Activated B cell treated with CpG ODN at 0.5 μM for 24 hours (primary cell): Measurements from ENCODE around the gene ADAMTSL1. TPM values are rescaled to one million over a fixed set of nuclear protein-coding genes. Genes with fewer than 3 reads are reported as not detected.

Source experiments
- ATAC-seq: fragments of 200-7000 bp; cut with Tn5 transposase; one replicate; pipeline ENCODE4 v1.10.0; 2021; ENCODE audit warnings: low read depth, mild to moderate bottlenecking, moderate library complexity
- CTCF ChIA-PET: fragments of 350-600 bp; sonication (Branson Sonifier 250); formaldehyde crosslinking; loops from one replicate; lab custom pipeline; 2021; ENCODE audit warnings: antibody characterized with exemption; lab: Charles Lee
- POLR2A ChIA-PET: fragments of 350-600 bp; sonication (Branson Sonifier 250); formaldehyde crosslinking; loops from one replicate; lab custom pipeline; 2021; ENCODE audit warnings: antibody characterized with exemption; lab: Charles Lee
- DNase-seq: peaks from one replicate; pipeline ENCODE4 v3.0.0; 2022
- H3K27ac Mint-ChIP-seq: one replicate; pipeline ENCODE4 v1.8.0; 2020; ENCODE audit warnings: mixed read lengths
- H3K27me3 Mint-ChIP-seq: one replicate; pipeline ENCODE4 v1.8.0; 2021; ENCODE audit warnings: mixed read lengths
- H3K36me3 Mint-ChIP-seq: one replicate; pipeline ENCODE4 v1.8.0; 2021; ENCODE audit warnings: low read depth, mixed read lengths
- H3K4me1 Mint-ChIP-seq: one replicate; pipeline ENCODE4 v1.8.0; 2021; ENCODE audit warnings: mixed read lengths
- H3K4me3 Mint-ChIP-seq: one replicate; pipeline ENCODE4 v1.8.0; 2020; ENCODE audit warnings: mild to moderate bottlenecking, mixed read lengths
- H3K9me3 Mint-ChIP-seq: one replicate; pipeline ENCODE4 v1.8.0; 2020; ENCODE audit warnings: mixed read lengths
- CTCF ChIP-seq: fragments of 200-600 bp; IDR thresholded peaks from one replicate; pipeline ENCODE4 v1.8.0; 2022; ENCODE audit warnings: antibody characterized with exemption, mild to moderate bottlenecking
- intact Hi-C: fragments of 100-400 bp; cut with micrococcal nuclease; formaldehyde crosslinking; loops from one replicate; pipeline ENCODE4 v1.15.1; 2024
- total RNA-seq: library from RNA; stranded (reverse); gene quantifications from 2 replicates; pipeline ENCODE4 v1.2.3, GENCODE V29; 2022

The ADAMTSL1 gene
- total RNA-seq, 1 donor from 2014 or later, result not detected

- CTCF ChIA-PET, result no interaction called here
- no peak overlapping the region for H3K4me3 Mint-ChIP-seq
Measured at GRCh38 chr9:18665947-18666346, 192.0 kb downstream of the ADAMTSL1 start.

GRCh38 chr9:18666348-18666747 is 192.4 kb downstream of the ADAMTSL1 start:
- Mint-ChIP-seq H3K36me3 (no peaks in the 10 kb centered on the region), H3K4me3 (no peak overlapping the region), H3K9me3 (no peaks in the 10 kb centered on the region), H3K27ac (no peak overlapping the region), H3K27me3 (no peaks in the 10 kb centered on the region), H3K4me1 (no peaks in the 10 kb centered on the region)
- DNase-seq (no peak), ATAC-seq (no peak)
- TF ChIP-seq CTCF, result no peak
- ChIA-PET CTCF (no interaction called here), POLR2A (no interaction called here)
- intact Hi-C loops, result no loop called here

More at GRCh38 chr9:18665947-18666346, 192.0 kb downstream of the ADAMTSL1 start:
- no peak for TF ChIP-seq CTCF
- H3K9me3 Mint-ChIP-seq, result no peaks in the 10 kb centered on the region
- no peak overlapping the region for H3K27ac Mint-ChIP-seq
- DNase-seq (no peak), ATAC-seq (no peak)
- POLR2A ChIA-PET, result no interaction called here
- no peaks in the 10 kb centered on the region for H3K36me3 Mint-ChIP-seq
- no peaks in the 10 kb centered on the region for H3K27me3 Mint-ChIP-seq
- H3K4me1 Mint-ChIP-seq, result no peaks in the 10 kb centered on the region
- intact Hi-C loops, result no loop called here

- Mint-ChIP-seq H3K4me3 (no peak overlapping the region), H3K27me3 (no peaks in the 10 kb centered on the region), H3K27ac (no peak overlapping the region), H3K36me3 (no peaks in the 10 kb centered on the region), H3K4me1 (no peaks in the 10 kb centered on the region), H3K9me3 (no peaks in the 10 kb centered on the region)
- ATAC-seq (no peak), DNase-seq (no peak)
- TF ChIP-seq CTCF, result no peak
- POLR2A ChIA-PET, result no interaction called here
- CTCF ChIA-PET, result no interaction called here
- intact Hi-C loops, result no loop called here
Measured at GRCh38 chr9:18666986-18667772, 193.2 kb downstream of the ADAMTSL1 start.

- ChIA-PET CTCF (no interaction called here), POLR2A (no interaction called here)
- TF ChIP-seq CTCF, result no peak
- no peak overlapping the region for H3K4me3 Mint-ChIP-seq
- H3K27ac Mint-ChIP-seq, result no peak overlapping the region
- no peaks in the 10 kb centered on the region for H3K4me1 Mint-ChIP-seq
- H3K27me3 Mint-ChIP-seq, result no peaks in the 10 kb centered on the region
- no peaks in the 10 kb centered on the region for H3K36me3 Mint-ChIP-seq
- intact Hi-C loops, result no loop called here
- DNase-seq, result no peak
- no peaks in the 10 kb centered on the region for H3K9me3 Mint-ChIP-seq
- ATAC-seq, result no peak
Measured at GRCh38 chr9:18668944-18669343, 195.0 kb downstream of the ADAMTSL1 start.

GRCh38 chr9:18672706-18673105 is 198.8 kb downstream of the ADAMTSL1 start:
- Mint-ChIP-seq H3K4me1 (no peaks in the 10 kb centered on the region), H3K27ac (no peak overlapping the region), H3K4me3 (no peak overlapping the region), H3K9me3 (no peaks in the 10 kb centered on the region), H3K27me3 (no peaks in the 10 kb centered on the region), H3K36me3 (no peaks in the 10 kb centered on the region)
- ChIA-PET POLR2A (no interaction called here), CTCF (no interaction called here)
- ATAC-seq (no peak), DNase-seq (no peak)
- intact Hi-C loops, result no loop called here
- TF ChIP-seq CTCF, result no peak
